BE2C (cell line): ENCODE data around the gene KRTAP1-4. TPM values are rescaled to one million over a fixed set of nuclear protein-coding genes. Genes with fewer than 3 reads are reported as not detected.

Experiments
- DNase-seq: peaks from one replicate; pipeline ENCODE4 v3.0.0-alpha.2; 2020
- H3K27me3 ChIP-seq: fragments of 250-450 bp; sonication (Bioruptor Pico); 2 replicates; pipeline ENCODE4 v1.5.1; 2020; ENCODE audit warnings: mild to moderate bottlenecking
- H3K36me3 ChIP-seq: fragments of 250-450 bp; sonication (Bioruptor Pico); 2 replicates; pipeline ENCODE4 v1.5.1; 2020; ENCODE audit warnings: mild to moderate bottlenecking
- H3K4me1 ChIP-seq: fragments of 250-450 bp; sonication (Bioruptor Pico); 2 replicates; pipeline ENCODE4 v1.5.1; 2020
- H3K4me3 ChIP-seq: 2 replicates; pipeline ENCODE4 v1.5.1; 2011; ENCODE audit warnings: low read depth, low read length
- H3K9me3 ChIP-seq: fragments of 250-450 bp; sonication (Bioruptor Pico); 2 replicates; pipeline ENCODE4 v1.5.1; 2020
- CTCF ChIP-seq: IDR thresholded peaks from 2 replicates; pipeline ENCODE4 v1.5.1; 2012; ENCODE audit warnings: mild to moderate bottlenecking, low read depth, low read length
- polyA plus RNA-seq: library from polyadenylated mRNA; unstranded; fragments of >200 nt; gene quantifications from one replicate; pipeline ENCODE4 v1.2.1, GENCODE V29; 2012; ENCODE audit warnings: low read depth, missing spikeins; ENCODE audit not compliant: insufficient read length, insufficient read depth

Gene KRTAP1-4
- polyA plus RNA-seq, result not detected

- no peak for TF ChIP-seq CTCF
- Histone ChIP-seq H3K9me3 (no peaks in the 10 kb centered on the region), H3K36me3 (no peaks in the 10 kb centered on the region), H3K4me1 (no peaks in the 10 kb centered on the region), H3K4me3 (no peak within 1 kb of the TSS), H3K27me3 (peaks cover 71% of the 10 kb centered on the region)
- no peak for DNase-seq
Measured at GRCh38 chr17:41029633-41030245, at the start of gene KRTAP1-4. Gene KRTAP1-4, minus strand, starts transcription at chr17:41030195. Its CDS starts 117 bp downstream, at chr17:41030078.

- Histone ChIP-seq H3K9me3 (no peaks in the 10 kb centered on the region), H3K4me3 (no peak overlapping the region), H3K36me3 (no peaks in the 10 kb centered on the region), H3K4me1 (no peaks in the 10 kb centered on the region), H3K27me3 (peaks cover 6% of the 10 kb centered on the region)
- TF ChIP-seq CTCF, result no peak
- no peak for DNase-seq
Measured at GRCh38 chr17:41076788-41077187, 46.8 kb upstream of the KRTAP1-4 start.

- Histone ChIP-seq H3K4me3 (no peak overlapping the region), H3K27me3 (no peaks in the 10 kb centered on the region; the same call in none of the 2 replicates), H3K36me3 (no peaks in the 10 kb centered on the region), H3K4me1 (no peaks in the 10 kb centered on the region), H3K9me3 (no peaks in the 10 kb centered on the region)
- no peak for TF ChIP-seq CTCF
- no peak for DNase-seq
Measured at GRCh38 chr17:41073676-41074075, 43.7 kb upstream of the KRTAP1-4 start.

GRCh38 chr17:41071606-41072360 lies 41.8 kb upstream of the KRTAP1-4 start:
- H3K36me3 ChIP-seq, result no peaks in the 10 kb centered on the region
- no peaks in the 10 kb centered on the region for H3K9me3 ChIP-seq
- H3K27me3 ChIP-seq, result no peaks in the 10 kb centered on the region; the same call in none of the 2 replicates
- H3K4me3 ChIP-seq, result no peak overlapping the region
- no peaks in the 10 kb centered on the region for H3K4me1 ChIP-seq
- TF ChIP-seq CTCF, result no peak
- no peak for DNase-seq

- H3K27me3 ChIP-seq, result no peaks in the 10 kb centered on the region; the same call in none of the 2 replicates
- H3K4me3 ChIP-seq, result no peak overlapping the region
- DNase-seq, result no peak
- no peaks in the 10 kb centered on the region for H3K36me3 ChIP-seq
- no peaks in the 10 kb centered on the region for H3K9me3 ChIP-seq
- H3K4me1 ChIP-seq, result no peaks in the 10 kb centered on the region
- no peak for TF ChIP-seq CTCF
Measured at GRCh38 chr17:41069031-41069430, 39.0 kb upstream of the KRTAP1-4 start.

GRCh38 chr17:41067281-41067680 lies 37.3 kb upstream of the KRTAP1-4 start:
- TF ChIP-seq CTCF, result no peak
- Histone ChIP-seq H3K4me1 (no peaks in the 10 kb centered on the region), H3K4me3 (no peak overlapping the region), H3K9me3 (no peaks in the 10 kb centered on the region), H3K27me3 (no peaks in the 10 kb centered on the region; the same call in 1 of the 2 replicates), H3K36me3 (no peaks in the 10 kb centered on the region)
- DNase-seq, result no peak
